ENCODE measurements around the gene GRB7. TPM values are rescaled to one million over a fixed set of nuclear protein-coding genes. Genes with fewer than 3 reads are reported as not detected.
"Not testable (repeated sequence)": the region's sequence is repeated elsewhere in the genome, so short reads cannot be mapped to it uniquely, and the experiment has no call there.

Gene GRB7
- total RNA-seq, 1 donor from 2014 or later, result 25.0 TPM

DNA sequence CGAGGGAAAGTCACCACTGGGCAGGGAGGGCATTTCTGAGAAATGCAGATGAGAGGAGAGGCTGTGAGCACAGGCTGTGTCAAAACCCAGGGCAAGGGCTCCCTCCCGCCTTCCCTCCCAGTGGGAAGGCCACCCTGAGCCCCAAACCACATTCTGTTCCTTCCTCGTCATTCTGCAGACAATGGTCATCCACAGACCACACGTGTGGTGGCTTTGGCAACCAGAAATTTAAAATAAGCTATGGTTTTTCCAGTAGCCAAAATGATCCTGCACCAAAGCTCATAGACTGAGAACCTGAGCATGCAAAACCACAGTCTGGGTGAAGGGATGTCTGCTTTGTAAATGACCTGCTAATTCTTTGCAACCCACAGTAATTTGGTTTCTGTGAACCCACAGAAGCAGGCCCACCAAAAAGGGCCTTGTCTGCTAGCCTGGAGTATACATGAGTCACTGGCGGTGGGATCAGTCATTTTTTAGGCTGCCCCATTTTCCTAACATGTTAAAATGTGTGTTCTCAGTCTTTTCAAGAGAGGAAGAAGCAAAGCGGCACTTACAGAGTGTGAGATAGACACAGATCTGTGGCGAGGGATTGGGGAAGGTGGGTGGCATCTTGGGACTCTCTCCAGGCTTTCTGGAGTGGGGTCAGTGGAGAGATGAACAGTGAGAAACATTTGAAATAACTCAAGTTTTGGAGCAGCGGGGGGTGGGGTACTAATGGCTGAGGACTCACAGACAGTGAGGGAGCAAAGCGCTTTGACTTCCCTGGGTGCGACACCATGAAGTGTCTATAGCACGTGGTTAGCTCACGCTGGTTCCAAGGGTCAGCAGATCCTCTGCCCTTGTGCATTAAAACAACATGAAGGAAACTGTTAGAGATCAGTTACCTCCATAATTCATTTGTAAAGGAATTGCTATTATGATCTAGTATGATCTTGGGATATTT lies 20.5 kb downstream of the GRB7 start:
- DNase-seq, result no peak
- H3K9me3 ChIP-seq, result no peaks in the 10 kb centered on the region
- intact Hi-C loops (cut with DNase I), result loop anchor here (10.0 kb wide), 1 partner anchor 133 kb away; the partner anchor contains the start of gene PPP1R1B

DNA sequence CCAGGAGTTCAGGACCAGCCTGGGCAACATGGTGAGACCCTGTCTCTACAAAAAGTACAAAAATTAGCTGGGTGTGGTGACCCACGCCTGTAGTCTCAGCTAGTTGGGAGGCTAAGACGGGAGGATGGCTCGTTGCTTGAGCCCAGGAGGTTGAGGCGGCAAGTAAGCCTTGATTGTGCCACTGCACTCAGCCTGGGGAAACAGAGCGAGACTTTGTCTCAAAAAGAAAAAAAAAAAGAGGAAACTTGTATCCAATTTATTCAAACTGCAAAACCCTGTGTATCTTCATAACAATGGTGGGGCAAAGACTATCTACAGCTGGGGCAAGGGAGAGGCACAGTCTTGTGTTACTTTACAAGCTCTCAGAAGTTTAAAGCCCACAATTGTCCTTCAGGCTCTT lies 21.5 kb downstream of the GRB7 start:
- Histone ChIP-seq H3K36me3 (no peaks in the 10 kb centered on the region), H3K9me3 (no peaks in the 10 kb centered on the region), H3K4me3 (no peak overlapping the region), H3K27ac (no peak overlapping the region), H3K27me3 (no peaks in the 10 kb centered on the region), H3K4me1 (peaks cover 6% of the 10 kb centered on the region)
- ATAC-seq (no peak), DNase-seq (no peak)
- TF ChIP-seq, protein P1, sequence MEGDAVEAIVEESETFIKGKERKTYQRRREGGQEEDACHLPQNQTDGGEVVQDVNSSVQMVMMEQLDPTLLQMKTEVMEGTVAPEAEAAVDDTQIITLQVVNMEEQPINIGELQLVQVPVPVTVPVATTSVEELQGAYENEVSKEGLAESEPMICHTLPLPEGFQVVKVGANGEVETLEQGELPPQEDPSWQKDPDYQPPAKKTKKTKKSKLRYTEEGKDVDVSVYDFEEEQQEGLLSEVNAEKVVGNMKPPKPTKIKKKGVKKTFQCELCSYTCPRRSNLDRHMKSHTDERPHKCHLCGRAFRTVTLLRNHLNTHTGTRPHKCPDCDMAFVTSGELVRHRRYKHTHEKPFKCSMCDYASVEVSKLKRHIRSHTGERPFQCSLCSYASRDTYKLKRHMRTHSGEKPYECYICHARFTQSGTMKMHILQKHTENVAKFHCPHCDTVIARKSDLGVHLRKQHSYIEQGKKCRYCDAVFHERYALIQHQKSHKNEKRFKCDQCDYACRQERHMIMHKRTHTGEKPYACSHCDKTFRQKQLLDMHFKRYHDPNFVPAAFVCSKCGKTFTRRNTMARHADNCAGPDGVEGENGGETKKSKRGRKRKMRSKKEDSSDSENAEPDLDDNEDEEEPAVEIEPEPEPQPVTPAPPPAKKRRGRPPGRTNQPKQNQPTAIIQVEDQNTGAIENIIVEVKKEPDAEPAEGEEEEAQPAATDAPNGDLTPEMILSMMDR (IDR thresholded peaks at IDR 0.05), result no peak
- intact Hi-C loops (cut with DNase I), result loop anchor here (10.0 kb wide), 1 partner anchor 134 kb away; the partner anchor contains the start of gene PPP1R1B

More for the DNA sequence above, 20.5 kb downstream of the GRB7 start:
- Histone ChIP-seq H3K27ac (no peak overlapping the region), H3K27me3 (no peaks in the 10 kb centered on the region), H3K4me3 (no peak overlapping the region), H3K36me3 (no peaks in the 10 kb centered on the region), H3K4me1 (peaks cover 10% of the 10 kb centered on the region)
- ATAC-seq, result no peak
- TF ChIP-seq, protein P1 (IDR thresholded peaks at IDR 0.05), result no peak

DNA sequence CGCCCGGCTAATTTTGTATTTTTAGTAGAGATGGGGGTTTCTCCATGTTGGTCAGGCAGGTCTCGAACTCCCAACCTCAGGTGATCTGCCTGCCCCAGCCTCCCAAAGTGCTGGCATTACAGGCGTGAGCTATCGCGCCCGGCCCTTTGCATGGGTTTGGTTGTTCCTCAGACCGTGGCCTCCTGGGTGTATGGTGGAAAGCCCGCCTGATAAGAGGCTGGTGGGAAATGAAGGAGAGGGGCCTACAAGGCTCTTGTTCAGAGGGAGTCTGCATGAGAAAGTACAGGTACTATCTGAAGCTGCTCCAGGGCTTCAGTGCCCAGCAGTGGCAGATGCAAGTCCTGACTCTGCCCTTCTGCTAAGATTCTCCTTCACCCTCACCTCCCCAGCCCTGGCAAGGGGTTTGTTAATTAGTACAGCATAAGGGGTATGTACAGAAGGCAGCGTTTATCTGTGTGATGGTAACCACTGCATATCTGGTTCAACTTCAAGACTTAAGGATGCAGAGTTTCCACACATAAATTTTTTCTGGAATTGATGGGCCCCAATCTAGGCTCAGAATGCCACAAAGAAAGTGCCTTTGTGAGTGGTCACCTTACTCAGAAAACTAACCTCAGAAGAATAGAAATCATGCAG lies 24.2 kb downstream of the GRB7 start:
- Histone ChIP-seq H3K4me1 (no peaks in the 10 kb centered on the region), H3K27ac (no peak overlapping the region), H3K9me3 (no peaks in the 10 kb centered on the region), H3K4me3 (no peak overlapping the region), H3K27me3 (no peaks in the 10 kb centered on the region), H3K36me3 (no peaks in the 10 kb centered on the region)
- ATAC-seq (no peak), DNase-seq (no peak)
- intact Hi-C loops (cut with DNase I), result no loop called here
- TF ChIP-seq, protein P1 (IDR thresholded peaks at IDR 0.05), result no peak

DNA sequence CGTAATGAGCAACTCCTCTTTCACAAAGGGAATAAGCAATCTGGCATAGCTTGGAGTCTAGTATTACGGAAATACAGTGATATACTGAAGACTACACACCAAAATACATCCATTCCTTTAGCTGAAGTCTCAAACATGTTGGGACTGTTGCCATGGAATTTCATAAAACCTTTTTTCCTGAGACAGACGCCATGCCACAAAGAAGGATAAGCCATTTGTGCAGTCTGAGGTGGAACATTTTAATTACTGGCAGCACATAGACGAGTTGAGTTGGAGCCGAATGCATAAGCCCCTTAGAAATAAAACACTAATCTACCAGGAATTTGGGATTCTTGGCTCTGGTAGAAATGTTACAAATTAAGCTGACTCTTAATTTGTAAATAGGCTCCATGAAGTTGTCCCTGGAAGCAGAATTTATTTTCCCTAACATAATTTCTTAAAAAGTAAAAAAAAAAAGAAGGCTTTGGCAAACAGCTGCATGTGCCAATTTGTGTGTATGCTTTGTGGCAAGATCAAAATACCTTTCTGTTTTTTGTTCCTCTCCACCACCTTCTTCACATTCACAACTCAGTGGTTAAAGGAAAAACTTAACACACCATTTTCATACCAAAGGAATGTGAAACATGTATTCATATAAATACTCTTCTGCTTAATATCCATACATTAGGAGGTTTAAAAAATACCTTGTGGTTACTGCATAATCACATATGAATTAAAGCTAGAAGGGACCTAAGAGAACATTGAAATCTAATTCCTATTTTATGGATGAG lies 25.5 kb downstream of the GRB7 start:
- no peak for ATAC-seq
- Histone ChIP-seq H3K4me1 (no peaks in the 10 kb centered on the region), H3K4me3 (no peak overlapping the region), H3K27ac (no peak overlapping the region), H3K27me3 (no peaks in the 10 kb centered on the region), H3K36me3 (no peaks in the 10 kb centered on the region), H3K9me3 (no peaks in the 10 kb centered on the region)
- intact Hi-C loops (cut with DNase I), result no loop called here
- TF ChIP-seq, protein P1 (IDR thresholded peaks at IDR 0.05), result no peak
- no peak for DNase-seq

DNA sequence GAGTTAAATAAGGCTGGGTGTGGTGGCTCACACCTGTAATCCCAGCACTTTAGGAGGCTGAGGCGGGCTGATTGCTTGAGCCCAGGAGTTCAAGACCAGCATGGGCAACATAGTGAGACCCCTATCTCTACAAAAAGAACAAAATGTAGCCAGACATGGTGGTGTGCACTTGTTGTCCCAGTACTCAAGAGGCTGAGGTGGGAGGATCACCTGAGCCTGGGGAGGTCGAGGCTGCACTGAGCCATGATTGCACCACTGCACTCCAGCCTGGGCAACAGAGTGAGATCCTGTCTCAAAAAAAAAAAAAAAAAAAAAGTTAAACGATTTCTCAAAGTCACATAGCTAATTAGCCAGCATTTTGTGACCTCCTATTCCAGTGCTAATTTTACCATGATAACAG lies 26.4 kb downstream of the GRB7 start:
- H3K27me3 ChIP-seq; H3K36me3 ChIP-seq; H3K9me3 ChIP-seq; DNase-seq; ATAC-seq; H3K4me1 ChIP-seq; H3K4me3 ChIP-seq; intact Hi-C loops (cut with DNase I); H3K27ac ChIP-seq: not testable (repeated sequence)
